ENCODE results near the gene IRAK4. TPM values are rescaled to one million over a fixed set of nuclear protein-coding genes. Genes with fewer than 3 reads are reported as not detected.
"Not testable (repeated sequence)": the region's sequence is repeated elsewhere in the genome, so short reads cannot be mapped to it uniquely, and the experiment has no call there.

Gene IRAK4
- polyA plus RNA-seq, 4 donors: 10.6 to 19.9 (median 16.0) TPM

DNA sequence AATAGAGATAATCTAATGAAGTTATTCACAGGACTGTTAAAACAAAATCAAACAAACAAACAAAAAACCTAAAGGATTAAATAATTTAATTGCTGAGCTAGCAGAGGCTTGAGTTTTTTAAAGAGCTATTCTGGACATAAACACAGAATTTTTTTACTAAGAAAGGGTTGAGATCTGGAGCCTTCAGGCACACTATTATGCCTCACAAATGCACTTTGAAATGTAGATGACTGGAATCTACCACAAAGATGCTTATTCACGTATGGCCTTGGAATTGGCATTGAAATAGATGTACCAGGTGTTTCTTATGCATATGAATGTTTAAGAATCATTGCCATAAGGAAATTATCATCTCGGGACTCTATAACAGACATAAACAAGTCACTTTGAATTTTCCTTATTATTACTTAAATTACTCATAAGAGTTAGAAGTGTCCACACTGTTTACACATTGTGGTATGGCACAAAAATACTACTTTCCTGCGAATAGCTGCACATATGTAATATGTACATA, 21.8 kb upstream of the IRAK4 start:
- 70 to 86% (median 86%) methylated on average over 3 of the region's 3 CpGs for WGBS, 3 donors
- FAIRE-seq: no peak
- H3K9me3 ChIP-seq (ENCODE audit: control insufficient read depth in 2 of 2, insufficient read depth in 1 of 2, low read depth in 1 of 2, low read length in 1 of 2): no peaks in the 10 kb centered on the region
- H3K36me3 ChIP-seq (ENCODE audit: control insufficient read depth in 3 of 3, insufficient read depth in 2 of 3, low read depth in 1 of 3, low read length in 3 of 3): peaks cover 3 to 10% (median 5%) of the 10 kb centered on the region in 3 donors
- H3K27me3 ChIP-seq (ENCODE audit: control insufficient read depth in 3 of 3, insufficient read depth in 3 of 3, low read length in 3 of 3): no peaks in the 10 kb centered on the region
- H3K4me3 ChIP-seq (ENCODE audit: low read depth in 1 of 3, low read length in 3 of 3): no peak overlapping the region
- no peaks in the 10 kb centered on the region for H3K4me1 ChIP-seq (ENCODE audit: control insufficient read depth in 3 of 3, insufficient read depth in 2 of 3, low read depth in 1 of 3, low read length in 2 of 3)
- no peak overlapping the region for H3K27ac ChIP-seq (ENCODE audit: low read depth in 1 of 3, low read length in 2 of 3)
- DNase-seq: no peak

DNA sequence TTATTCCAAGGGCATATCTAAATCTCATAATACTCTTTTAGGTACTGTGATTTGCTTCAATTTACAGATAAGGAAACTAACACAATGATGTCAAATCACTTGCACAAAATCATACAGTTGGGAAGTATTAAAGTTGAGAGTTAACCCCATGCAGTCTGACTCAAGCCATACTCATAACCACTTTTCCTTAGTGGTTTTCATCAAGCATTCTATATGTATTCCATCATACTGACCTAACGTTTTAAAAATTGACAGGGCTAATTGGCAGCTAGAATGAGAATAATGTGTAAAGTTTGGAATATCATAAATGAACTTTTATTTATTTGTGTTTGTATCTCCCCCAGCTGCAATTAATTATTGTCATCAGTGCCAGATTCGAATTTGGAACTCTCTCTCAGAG, 21.1 kb upstream of the IRAK4 start:
- FAIRE-seq (no peak), DNase-seq (no peak)
- WGBS, 3 donors: 69 to 78% (median 72%) methylated on average over 2 of the region's 2 CpGs
- no peaks in the 10 kb centered on the region for H3K4me1 ChIP-seq (ENCODE audit: control insufficient read depth in 3 of 3, insufficient read depth in 2 of 3, low read depth in 1 of 3, low read length in 2 of 3)
- H3K27me3 ChIP-seq (ENCODE audit: control insufficient read depth in 3 of 3, insufficient read depth in 3 of 3, low read length in 3 of 3): no peaks in the 10 kb centered on the region
- H3K9me3 ChIP-seq (ENCODE audit: control insufficient read depth in 2 of 2, insufficient read depth in 1 of 2, low read depth in 1 of 2, low read length in 1 of 2): no peaks in the 10 kb centered on the region
- H3K27ac ChIP-seq (ENCODE audit: low read depth in 1 of 3, low read length in 2 of 3): no peak overlapping the region
- H3K4me3 ChIP-seq (ENCODE audit: low read depth in 1 of 3, low read length in 3 of 3): no peak overlapping the region
- H3K36me3 ChIP-seq (ENCODE audit: control insufficient read depth in 3 of 3, insufficient read depth in 2 of 3, low read depth in 1 of 3, low read length in 3 of 3): peaks cover 3 to 10% (median 5%) of the 10 kb centered on the region in 3 donors

DNA sequence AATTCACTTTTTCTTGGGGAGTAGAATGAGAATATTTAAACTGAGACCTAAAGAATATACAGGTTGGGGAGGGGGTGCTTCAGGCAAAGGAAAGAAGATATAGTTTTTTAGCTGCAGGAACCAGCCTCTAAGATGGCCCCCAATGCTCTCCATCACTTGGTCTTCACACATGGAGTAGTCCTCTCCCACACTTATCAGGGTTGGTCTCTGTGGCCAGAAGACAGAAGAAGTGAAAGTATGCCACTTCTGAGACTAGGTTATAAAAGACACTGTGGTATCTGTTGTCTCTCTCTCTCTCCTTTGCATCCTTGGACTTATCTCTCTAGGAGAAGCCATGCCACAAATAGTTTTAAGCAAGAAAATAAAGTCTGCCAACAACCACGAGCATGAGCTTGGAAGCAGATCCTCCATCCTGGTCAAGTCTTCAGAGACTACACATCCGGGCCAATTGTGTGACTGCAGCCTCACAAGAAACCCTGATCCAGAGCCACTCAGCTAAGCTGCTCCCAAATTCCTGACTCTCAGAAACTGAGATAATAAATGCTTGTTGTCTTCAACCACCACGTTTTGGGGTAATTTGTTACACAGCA, 18.1 kb upstream of the IRAK4 start:
- DNase-seq (no peak), FAIRE-seq (no peak)
- H3K27me3 ChIP-seq (ENCODE audit: control insufficient read depth in 3 of 3, insufficient read depth in 3 of 3, low read length in 3 of 3): no peaks in the 10 kb centered on the region
- 72 to 87% (median 80%) methylated on average over 3 of the region's 3 CpGs for WGBS, 3 donors
- no peaks in the 10 kb centered on the region for H3K9me3 ChIP-seq (ENCODE audit: control insufficient read depth in 2 of 2, insufficient read depth in 1 of 2, low read depth in 1 of 2, low read length in 1 of 2)
- peaks cover 3 to 11% (median 7%) of the 10 kb centered on the region in 3 donors for H3K36me3 ChIP-seq (ENCODE audit: control insufficient read depth in 3 of 3, insufficient read depth in 2 of 3, low read depth in 1 of 3, low read length in 3 of 3)
- H3K4me1 ChIP-seq (ENCODE audit: control insufficient read depth in 3 of 3, insufficient read depth in 2 of 3, low read depth in 1 of 3, low read length in 2 of 3): no peaks in the 10 kb centered on the region
- H3K4me3 ChIP-seq (ENCODE audit: low read depth in 1 of 3, low read length in 3 of 3): no peak overlapping the region
- H3K27ac ChIP-seq (ENCODE audit: low read depth in 1 of 3, low read length in 2 of 3): no peak overlapping the region

DNA sequence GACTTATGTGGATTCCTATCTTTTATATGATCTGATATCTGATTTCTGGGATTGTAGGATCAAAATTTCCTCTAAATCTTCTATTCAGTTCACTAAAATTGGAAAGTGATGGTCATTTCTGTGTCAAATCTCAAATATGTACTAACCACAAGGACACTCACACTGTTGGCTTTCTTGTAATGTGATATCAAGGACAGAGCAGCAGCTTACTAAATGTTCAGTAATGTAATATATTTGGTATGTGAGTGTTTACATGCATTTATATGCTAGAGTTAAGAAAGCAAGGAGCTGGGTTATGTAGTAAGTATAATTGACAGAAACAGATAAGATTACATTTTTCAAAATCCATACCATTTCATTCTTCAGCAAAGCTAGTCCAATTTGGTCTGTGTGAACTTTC, 16.6 kb upstream of the IRAK4 start:
- H3K36me3 ChIP-seq (ENCODE audit: control insufficient read depth in 3 of 3, insufficient read depth in 2 of 3, low read depth in 1 of 3, low read length in 3 of 3): peaks cover 0 to 11% (median 6%) of the 10 kb centered on the region in 3 donors
- H3K4me3 ChIP-seq (ENCODE audit: low read depth in 1 of 3, low read length in 3 of 3): no peak overlapping the region
- no peak overlapping the region for H3K27ac ChIP-seq (ENCODE audit: low read depth in 1 of 3, low read length in 2 of 3)
- no peaks in the 10 kb centered on the region for H3K9me3 ChIP-seq (ENCODE audit: control insufficient read depth in 2 of 2, insufficient read depth in 1 of 2, low read depth in 1 of 2, low read length in 1 of 2)
- H3K4me1 ChIP-seq (ENCODE audit: control insufficient read depth in 3 of 3, insufficient read depth in 2 of 3, low read depth in 1 of 3, low read length in 2 of 3): no peaks in the 10 kb centered on the region
- H3K27me3 ChIP-seq (ENCODE audit: control insufficient read depth in 3 of 3, insufficient read depth in 3 of 3, low read length in 3 of 3): no peaks in the 10 kb centered on the region
- DNase-seq: no peak
- no peak for FAIRE-seq

DNA sequence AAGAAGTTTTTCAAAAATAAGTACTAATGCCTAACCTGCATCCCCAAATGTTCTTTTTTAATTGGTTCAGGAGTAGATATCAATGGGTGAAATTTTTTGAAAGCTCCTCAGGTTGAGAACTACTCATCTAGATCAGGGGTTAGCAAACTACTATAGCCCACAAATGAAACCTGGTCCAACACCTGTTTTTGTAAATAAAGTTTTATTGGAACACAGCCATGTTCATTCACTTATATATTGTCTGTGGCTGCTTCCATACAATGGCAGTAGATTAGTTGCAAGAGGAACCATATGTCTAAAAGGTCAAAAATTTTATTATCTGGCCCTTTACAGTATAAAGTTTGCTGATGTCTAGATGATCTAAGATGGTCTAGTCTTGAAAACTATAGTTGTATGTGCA, 13.9 kb upstream of the IRAK4 start:
- no peaks in the 10 kb centered on the region for H3K27me3 ChIP-seq (ENCODE audit: control insufficient read depth in 3 of 3, insufficient read depth in 3 of 3, low read length in 3 of 3)
- no peak overlapping the region for H3K4me3 ChIP-seq (ENCODE audit: low read depth in 1 of 3, low read length in 3 of 3)
- FAIRE-seq (no peak), DNase-seq (no peak)
- H3K4me1 ChIP-seq (ENCODE audit: control insufficient read depth in 3 of 3, insufficient read depth in 2 of 3, low read depth in 1 of 3, low read length in 2 of 3): no peaks in the 10 kb centered on the region
- H3K36me3 ChIP-seq (ENCODE audit: control insufficient read depth in 3 of 3, insufficient read depth in 2 of 3, low read depth in 1 of 3, low read length in 3 of 3): peaks cover 0 to 11% (median 8%) of the 10 kb centered on the region in 3 donors
- no peak overlapping the region for H3K27ac ChIP-seq (ENCODE audit: low read depth in 1 of 3, low read length in 2 of 3)
- no peaks in the 10 kb centered on the region for H3K9me3 ChIP-seq (ENCODE audit: control insufficient read depth in 2 of 2, insufficient read depth in 1 of 2, low read depth in 1 of 2, low read length in 1 of 2)

DNA sequence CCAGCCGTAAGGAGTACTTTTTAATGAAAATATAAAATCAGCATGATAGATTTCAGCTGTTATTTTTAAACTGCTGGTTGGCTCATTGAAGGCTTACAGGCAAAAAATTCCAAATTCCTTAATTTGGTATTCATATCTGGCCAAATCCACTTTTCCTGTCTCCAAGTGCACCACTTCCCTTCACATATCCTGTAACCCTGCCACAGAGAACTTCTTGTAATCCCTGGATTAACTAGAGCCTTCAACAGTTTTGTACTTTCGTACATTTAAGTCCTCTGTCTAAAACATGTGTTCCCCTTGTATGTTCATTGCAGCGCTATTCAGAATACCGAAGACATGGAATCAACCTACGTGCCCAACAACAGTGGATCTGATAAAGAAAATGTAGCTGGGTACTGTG, 9.7 kb upstream of the IRAK4 start:
- Histone ChIP-seq H3K27me3 (ENCODE audit: control insufficient read depth in 3 of 3, insufficient read depth in 3 of 3, low read length in 3 of 3) (no peaks in the 10 kb centered on the region), H3K27ac (ENCODE audit: low read depth in 1 of 3, low read length in 2 of 3) (no peak overlapping the region), H3K36me3 (ENCODE audit: control insufficient read depth in 3 of 3, insufficient read depth in 2 of 3, low read depth in 1 of 3, low read length in 3 of 3) (peaks cover 0 to 6% (median 4%) of the 10 kb centered on the region in 3 donors), H3K4me1 (ENCODE audit: control insufficient read depth in 3 of 3, insufficient read depth in 2 of 3, low read depth in 1 of 3, low read length in 2 of 3) (no peaks in the 10 kb centered on the region), H3K9me3 (ENCODE audit: control insufficient read depth in 2 of 2, insufficient read depth in 1 of 2, low read depth in 1 of 2, low read length in 1 of 2) (no peaks in the 10 kb centered on the region), H3K4me3 (ENCODE audit: low read depth in 1 of 3, low read length in 3 of 3) (no peak overlapping the region)
- DNase-seq (no peak), FAIRE-seq (no peak)
- 82 to 95% (median 94%) methylated on average over 5 of the region's 5 CpGs for WGBS, 3 donors

DNA sequence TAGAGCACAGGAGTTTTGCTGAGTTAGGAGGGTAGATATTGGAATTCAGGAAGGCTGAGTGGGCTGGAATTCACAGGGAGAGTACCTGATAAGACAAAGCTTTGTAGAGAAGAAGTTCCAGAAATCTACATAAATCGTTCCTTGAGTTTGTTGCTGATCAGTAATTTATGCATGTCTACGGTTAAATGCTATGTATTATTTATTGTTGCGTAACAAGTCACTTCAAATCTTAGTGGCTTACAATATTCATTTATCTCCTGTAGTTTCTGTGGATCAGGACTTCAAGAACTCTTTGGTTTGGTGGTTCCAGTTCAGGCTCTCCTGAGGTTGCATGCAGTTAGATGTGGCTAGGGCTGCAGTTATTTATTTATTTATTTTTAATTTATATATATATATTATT, 7.9 kb upstream of the IRAK4 start:
- H3K27ac ChIP-seq (ENCODE audit: low read depth in 1 of 3, low read length in 2 of 3): no peak overlapping the region
- H3K36me3 ChIP-seq (ENCODE audit: control insufficient read depth in 3 of 3, insufficient read depth in 2 of 3, low read depth in 1 of 3, low read length in 3 of 3): peaks cover 0 to 6% (median 0%) of the 10 kb centered on the region in 3 donors
- DNase-seq (no peak), FAIRE-seq (no peak)
- no peaks in the 10 kb centered on the region for H3K9me3 ChIP-seq (ENCODE audit: control insufficient read depth in 2 of 2, insufficient read depth in 1 of 2, low read depth in 1 of 2, low read length in 1 of 2)
- H3K4me1 ChIP-seq (ENCODE audit: control insufficient read depth in 3 of 3, insufficient read depth in 2 of 3, low read depth in 1 of 3, low read length in 2 of 3): no peaks in the 10 kb centered on the region
- H3K4me3 ChIP-seq (ENCODE audit: low read depth in 1 of 3, low read length in 3 of 3): no peak overlapping the region
- no peaks in the 10 kb centered on the region for H3K27me3 ChIP-seq (ENCODE audit: control insufficient read depth in 3 of 3, insufficient read depth in 3 of 3, low read length in 3 of 3)
- WGBS, 3 donors: 91 to 96% (median 96%) methylated on average over 3 of the region's 3 CpGs

DNA sequence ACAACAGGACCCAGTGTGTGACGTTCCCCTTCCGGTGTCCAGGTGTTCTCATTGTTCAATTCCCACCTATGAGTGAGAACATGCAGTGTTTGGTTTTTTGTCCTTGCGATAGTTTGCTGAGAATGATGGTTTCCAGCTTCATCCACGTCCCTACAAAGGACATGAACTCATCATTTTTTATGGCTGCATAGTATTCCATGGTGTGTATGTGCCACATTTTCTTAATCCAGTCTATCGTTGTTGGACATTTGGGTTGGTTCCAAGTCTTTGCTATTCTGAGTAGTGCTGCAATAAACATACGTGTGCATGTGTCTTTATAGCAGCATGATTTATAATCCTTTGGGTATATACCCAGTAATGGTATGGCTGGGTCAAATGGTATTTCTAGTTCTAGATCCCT, 7.4 kb upstream of the IRAK4 start:
- DNase-seq; H3K27me3 ChIP-seq (ENCODE audit: control insufficient read depth in 3 of 3, insufficient read depth in 3 of 3, low read length in 3 of 3); H3K4me3 ChIP-seq (ENCODE audit: low read depth in 1 of 3, low read length in 3 of 3); FAIRE-seq; H3K4me1 ChIP-seq (ENCODE audit: control insufficient read depth in 3 of 3, insufficient read depth in 2 of 3, low read depth in 1 of 3, low read length in 2 of 3); H3K27ac ChIP-seq (ENCODE audit: low read depth in 1 of 3, low read length in 2 of 3); H3K36me3 ChIP-seq (ENCODE audit: control insufficient read depth in 3 of 3, insufficient read depth in 2 of 3, low read depth in 1 of 3, low read length in 3 of 3); H3K9me3 ChIP-seq (ENCODE audit: control insufficient read depth in 2 of 2, insufficient read depth in 1 of 2, low read depth in 1 of 2, low read length in 1 of 2): not testable (repeated sequence)
- 96 to 98% (median 97%) methylated on average over 3 to 5 of the region's 6 CpGs for whole genome bisulfite sequencing, 3 donors

DNA sequence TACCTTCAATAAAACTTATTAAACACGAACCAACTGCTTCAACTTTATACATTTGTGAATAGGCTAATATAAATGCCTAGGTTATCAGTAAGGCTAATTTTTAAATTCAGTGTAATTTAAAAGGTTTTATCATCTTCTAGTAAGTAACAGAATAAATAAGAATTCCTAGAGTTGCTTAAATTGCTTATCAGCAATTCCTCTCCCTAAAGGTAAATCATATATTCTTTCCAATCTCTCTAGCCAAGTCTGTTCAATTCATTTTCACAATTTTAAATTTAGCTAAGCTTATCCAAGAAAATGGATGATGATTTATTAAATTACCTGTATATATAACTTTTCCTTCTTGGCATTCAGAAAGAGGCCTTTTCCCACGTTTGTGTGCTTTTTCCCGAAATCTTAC, 4.7 kb upstream of the IRAK4 start:
- no peak for DNase-seq
- WGBS, 3 donors: 91 to 98% (median 96%) methylated on average over 3 of the region's 3 CpGs
- Histone ChIP-seq H3K27me3 (ENCODE audit: control insufficient read depth in 3 of 3, insufficient read depth in 3 of 3, low read length in 3 of 3) (no peaks in the 10 kb centered on the region), H3K36me3 (ENCODE audit: control insufficient read depth in 3 of 3, insufficient read depth in 2 of 3, low read depth in 1 of 3, low read length in 3 of 3) (peaks cover 0 to 3% (median 0%) of the 10 kb centered on the region in 3 donors), H3K4me3 (ENCODE audit: low read depth in 1 of 3, low read length in 3 of 3) (no peak overlapping the region), H3K4me1 (ENCODE audit: control insufficient read depth in 3 of 3, insufficient read depth in 2 of 3, low read depth in 1 of 3, low read length in 2 of 3) (peaks cover 3 to 9% (median 6%) of the 10 kb centered on the region in 3 donors), H3K27ac (ENCODE audit: low read depth in 1 of 3, low read length in 2 of 3) (no peak overlapping the region), H3K9me3 (ENCODE audit: control insufficient read depth in 2 of 2, insufficient read depth in 1 of 2, low read depth in 1 of 2, low read length in 1 of 2) (no peaks in the 10 kb centered on the region)
- no peak for FAIRE-seq
